GM19193 (cell line): ENCODE data around the gene ARHGEF16.

Experiments used
- POLR2A ChIP-seq: IDR thresholded peaks from 4 replicates; pipeline ENCODE4 v1.6.1; 2011; ENCODE audit not compliant: insufficient read depth, insufficient read length; ENCODE audit errors: extremely low read depth

Gene ARHGEF16

DNA sequence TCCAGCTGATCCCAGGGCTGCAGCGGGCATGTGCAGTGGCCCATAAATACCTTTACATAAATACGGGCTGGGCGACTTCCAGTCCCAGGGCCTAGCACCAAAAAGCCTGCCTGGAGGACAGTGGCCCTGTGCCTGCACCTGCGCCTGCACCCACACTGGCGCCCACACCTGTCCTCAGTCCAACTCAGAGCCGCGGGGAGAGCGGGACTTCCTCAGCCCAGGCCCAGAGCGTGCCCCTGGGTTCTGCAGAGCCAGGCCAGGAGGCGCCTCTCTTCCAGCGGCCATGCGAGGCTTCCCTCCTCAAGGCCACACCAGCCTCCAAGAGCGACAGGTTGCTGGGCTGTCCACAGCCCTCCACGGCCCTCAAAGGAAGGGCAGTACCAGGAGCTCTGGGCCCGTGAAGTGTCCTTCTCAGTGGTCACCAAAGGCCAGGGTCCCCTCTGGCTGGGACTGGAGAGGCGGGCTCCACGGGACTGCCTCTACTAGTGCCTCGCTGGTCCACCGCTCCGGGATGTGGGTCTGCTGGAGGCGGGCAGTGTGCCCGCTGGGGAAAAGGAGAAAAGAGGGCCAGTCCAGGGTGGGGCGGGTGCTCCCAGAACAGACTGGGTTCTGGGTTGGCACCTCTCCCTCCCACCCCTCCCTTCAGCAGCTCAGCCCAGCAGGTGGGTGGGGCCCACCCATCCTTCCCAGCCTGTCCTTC is 35.7 kb downstream of the ARHGEF16 start:
- TF ChIP-seq POLR2A: no peak

DNA sequence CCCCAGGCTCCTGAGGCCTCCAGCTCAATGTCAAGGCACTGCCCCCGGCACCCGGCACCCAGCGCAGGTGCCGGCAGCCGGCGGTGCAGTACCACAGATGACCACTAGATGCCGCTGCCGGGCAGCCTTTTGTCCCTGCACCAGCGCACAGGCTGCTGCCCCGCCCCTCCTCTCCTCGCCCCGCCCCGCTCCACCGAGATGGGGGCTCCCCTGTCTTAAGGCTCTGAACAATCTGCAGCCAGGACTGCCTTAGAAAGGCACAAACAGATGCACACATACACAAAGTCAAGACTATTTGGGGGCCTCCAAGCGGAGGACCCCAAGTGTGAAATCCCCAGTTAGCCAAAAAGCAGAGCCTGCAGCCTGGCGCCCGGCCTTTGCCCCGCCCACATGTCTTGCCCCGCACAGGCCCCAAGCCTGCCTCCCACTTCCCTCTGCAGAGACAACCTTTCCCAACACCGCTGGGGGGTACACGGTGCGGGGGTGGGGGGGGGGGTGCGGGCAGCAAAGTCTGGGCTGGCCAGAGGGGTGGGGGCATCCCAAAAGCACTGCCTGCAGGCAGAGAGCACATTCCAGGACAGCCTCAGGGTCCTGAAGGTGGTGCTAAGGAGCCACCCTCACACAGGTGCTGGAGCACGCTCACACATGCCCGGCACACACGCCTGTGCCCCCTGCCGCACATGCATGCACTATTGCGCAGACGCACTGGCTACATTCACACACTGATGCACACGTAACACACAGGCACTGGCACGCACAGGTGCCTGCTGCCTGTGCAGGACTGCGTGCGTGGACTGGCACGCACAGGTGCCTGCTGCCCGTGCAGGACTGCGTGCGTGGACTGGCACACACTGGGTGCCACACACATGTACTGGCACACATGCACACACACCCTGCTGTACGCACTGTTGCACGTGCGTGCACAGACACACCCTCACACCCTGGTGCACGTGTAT is 37.1 kb downstream of the ARHGEF16 start:
- no peak for TF ChIP-seq POLR2A

DNA sequence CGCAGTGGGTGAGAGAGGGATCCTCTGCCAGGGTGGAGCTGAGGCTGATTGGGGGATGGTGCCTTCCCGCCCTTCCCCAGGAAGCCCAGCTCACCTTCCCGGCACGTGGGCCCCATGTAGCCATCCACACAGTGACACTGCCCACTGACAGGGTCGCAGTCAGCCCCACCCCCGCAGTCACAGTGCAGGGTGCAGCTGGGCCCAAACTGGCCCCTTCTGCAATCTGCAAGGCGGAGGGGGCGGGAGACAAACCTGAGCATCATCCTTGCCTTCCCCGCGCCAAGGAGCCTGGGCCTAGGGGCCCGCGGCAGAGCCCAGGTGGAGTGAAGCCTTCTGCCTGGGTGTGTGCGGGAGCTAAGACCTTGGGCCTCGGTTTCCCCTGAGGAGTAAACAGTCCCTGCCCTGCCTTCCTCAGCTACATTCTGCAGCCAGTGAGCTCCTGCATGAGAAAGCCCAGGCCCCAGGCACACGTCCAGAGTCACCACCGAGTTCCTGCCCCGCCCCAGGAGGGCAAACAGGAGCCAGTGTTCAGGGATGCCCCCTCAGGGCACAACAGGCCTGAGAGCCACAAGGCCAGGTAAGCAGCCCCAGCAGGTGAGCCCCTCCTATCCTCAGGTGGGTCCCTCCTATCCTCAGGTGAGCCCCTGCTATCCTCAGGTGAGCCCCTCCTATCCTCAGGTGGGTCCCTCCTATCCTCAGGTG is 38.2 kb downstream of the ARHGEF16 start:
- no peak for TF ChIP-seq POLR2A

DNA sequence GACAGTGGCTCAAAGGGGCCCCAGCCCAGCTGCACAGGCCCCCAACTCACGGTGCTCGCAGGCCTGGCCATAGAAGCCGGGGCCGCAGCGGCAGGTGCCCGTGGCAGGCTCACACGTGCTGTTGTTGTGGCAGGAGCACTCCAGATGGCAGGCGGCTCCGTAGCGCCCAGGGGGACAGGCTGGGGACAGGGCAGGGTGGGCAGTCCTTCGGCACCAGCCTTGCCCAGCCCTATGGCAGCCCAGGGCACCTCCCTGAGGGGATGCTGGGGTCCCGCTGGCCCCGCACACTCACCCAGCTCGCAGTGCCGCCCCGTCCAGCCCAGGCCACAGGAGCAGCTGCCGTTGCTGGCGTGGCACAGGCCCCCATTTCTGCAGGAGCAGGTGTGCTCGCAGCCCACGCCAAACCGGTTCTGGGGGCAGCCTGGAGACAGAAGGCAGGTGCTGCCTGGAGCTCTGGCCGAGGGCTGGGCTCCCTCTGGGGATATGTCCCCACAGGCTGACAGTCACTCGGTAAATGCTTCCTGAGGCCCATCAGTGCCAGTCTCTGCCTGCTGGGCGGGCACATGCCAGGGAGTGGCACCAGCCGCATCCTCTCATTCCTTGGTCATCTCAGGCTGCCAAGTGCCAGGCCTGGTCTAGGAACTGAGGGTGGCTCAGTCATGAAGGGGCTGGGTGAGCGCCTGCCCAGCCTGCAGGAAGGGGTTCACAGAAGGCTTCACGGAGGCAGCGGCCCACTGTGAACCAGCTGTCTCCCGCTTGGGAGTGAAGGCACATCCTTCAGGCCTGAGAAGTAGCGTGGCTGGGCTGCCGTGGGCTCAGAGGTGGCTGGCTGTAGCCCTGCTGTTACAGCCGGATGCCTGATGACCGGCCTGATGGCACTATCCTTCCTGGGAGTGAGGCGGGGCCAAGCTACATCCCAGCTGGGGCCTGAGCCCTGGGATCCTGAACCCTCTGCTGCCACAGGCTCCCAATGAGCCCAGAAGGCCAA is 40.1 kb downstream of the ARHGEF16 start:
- no peak for TF ChIP-seq POLR2A

DNA sequence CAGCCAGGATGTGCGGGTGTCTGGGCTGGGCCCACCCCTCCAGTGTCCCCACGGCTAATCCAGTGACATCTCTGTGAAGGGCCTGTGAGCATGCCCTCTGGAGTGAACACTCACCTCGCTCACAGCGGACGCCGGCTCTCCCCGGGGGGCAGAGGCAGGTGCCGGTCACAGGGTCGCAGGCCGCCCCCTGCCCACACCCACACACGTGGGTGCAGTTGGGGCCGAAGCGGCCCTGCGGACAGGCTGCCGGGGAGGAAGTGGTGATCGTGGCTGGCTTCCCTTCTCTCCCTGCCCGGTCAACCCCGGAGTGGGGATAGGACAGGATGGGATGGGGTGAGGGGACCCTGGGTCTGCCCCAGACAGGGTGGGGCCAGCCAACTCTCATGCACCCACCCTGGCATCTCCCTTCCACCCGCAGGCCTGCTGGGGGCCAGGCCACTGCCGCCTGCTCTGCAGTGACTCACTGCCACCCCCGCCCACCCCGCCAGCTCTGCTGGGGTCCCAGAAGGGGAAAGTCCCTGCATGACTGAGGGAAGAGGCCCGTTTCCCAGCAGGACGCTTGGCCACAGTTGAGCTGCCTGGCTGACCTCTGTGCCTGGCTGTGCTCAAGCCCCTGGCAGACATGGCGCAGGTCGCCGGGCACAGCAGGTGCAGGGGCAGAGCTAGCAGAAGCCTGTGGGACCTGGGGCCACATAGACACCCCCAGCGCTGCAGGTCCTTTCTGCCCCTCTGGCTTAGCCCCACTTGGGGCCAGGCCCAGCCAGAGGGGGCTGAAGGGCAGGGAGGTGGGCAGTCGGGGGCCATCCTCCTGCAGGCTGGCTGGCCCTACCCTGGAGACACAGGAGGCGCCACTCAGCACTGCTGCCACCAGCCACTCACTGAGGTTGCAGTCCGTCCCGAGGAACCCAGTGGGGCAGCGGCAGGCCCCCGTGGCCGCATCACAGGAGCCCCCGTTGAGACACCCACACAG is 41.6 kb downstream of the ARHGEF16 start:
- no peak for TF ChIP-seq POLR2A

DNA sequence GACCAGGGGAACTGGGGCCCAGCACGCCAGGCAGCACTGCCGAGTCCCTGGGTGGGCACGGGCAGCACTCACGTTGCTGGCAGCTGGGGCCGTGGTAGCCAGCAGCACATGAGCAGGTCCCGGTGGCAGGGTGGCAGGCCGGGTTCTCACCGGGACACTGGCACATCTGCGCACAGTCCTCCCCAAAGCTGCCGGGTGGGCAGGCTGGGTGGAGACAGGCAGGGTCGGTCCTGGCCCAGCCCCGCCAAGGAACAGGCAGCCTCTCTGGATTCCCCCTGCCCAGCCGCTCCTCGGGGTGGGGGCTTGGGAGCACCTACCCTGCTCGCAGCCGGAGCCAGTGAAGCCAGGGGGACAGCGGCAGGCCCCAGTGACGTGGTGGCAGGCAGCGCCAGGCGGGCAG is 42.5 kb downstream of the ARHGEF16 start:
- TF ChIP-seq POLR2A: no peak

DNA sequence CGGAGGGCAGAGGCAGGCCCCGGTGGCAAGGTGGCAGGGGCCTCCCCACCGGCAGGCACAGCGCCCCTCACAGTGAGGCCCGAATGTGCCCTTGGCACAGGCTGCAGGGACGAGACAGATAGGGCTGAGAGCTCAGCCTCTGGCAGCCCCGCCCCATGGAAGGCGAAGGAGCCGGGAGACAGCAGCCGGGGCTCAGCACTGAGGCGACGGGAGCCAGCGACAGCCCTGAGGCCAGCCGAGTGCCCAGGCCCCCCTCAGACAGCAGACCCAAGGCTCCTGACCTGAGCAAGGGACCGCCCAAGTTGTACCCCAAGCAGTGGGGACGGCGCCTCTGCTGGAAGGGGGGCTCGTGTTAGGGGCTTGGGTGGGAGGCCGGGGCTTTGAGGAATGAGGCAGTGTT is 43.1 kb downstream of the ARHGEF16 start:
- no peak for TF ChIP-seq POLR2A

DNA sequence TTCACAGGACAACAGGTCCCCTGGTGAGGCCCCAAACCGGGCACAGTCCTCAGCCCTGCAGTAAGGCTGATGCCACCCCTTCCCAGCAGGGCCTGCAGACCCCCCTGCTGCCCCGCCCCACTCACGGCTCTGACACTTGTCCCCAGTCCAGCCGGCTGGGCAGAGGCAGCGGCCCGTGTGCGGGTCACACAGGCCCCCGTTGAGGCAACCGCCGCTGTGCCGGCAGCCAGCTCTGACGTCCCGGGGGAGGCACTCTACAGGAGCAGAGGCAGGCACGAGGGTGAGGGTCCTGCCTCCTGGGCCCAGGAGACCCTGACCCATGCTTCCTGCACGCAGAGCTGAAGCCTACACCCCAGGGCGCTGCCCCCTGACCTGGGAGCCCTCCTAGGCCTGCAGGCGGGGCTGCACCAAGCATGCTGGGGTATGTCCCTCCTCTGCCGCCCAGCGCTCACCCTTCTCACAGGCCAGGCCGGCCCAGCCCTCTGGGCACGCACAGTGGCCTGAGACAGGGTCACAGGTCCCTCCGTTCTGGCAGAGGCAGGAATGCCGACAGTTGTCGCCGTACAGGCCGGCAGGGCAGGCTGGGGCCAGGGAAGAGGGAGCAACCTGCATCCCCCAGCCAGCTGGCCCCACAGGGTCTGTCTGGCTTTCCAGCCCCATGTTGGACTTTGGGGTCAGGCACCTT is 43.9 kb downstream of the ARHGEF16 start:
- TF ChIP-seq POLR2A: no peak

DNA sequence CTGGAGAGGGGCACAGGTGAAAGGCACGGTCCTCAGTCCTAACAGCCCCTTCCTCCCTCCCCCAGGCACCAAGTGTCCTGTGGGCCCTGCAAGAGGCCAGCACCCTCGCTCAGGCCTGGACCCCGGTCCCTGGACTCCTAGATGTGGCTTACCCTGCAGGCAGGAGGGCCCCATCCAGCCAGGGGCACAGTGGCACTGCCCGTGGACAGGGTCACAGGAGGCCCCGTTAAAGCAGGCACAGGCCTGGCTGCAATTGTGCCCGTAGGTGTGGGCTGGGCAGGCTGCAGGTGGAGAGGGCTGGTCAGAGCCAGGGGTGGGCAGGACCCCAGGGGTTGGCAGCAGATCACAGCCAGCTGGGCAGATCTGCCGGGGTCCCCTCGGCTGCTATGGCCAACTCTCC is 44.5 kb downstream of the ARHGEF16 start:
- no peak for TF ChIP-seq POLR2A

DNA sequence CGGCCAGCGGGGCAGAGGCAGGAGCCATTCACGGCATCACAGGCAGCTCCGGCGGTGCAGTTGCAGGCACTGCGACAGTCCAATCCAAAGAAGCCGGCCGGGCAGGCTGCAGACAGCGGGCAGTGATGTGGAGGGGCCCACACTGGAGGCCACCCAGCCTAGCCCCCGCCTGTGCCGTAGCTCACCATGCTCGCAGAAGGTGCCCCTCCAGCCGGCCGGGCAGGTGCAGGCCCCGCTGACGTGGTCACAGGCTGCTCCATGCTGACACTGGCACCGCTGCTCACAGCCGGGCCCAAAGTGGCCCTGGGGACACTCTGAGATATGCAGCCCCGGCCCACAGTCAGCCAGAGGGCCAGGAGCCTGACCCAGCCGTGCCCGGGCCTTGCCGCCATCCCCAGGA is 45.1 kb downstream of the ARHGEF16 start:
- TF ChIP-seq POLR2A: no peak

DNA sequence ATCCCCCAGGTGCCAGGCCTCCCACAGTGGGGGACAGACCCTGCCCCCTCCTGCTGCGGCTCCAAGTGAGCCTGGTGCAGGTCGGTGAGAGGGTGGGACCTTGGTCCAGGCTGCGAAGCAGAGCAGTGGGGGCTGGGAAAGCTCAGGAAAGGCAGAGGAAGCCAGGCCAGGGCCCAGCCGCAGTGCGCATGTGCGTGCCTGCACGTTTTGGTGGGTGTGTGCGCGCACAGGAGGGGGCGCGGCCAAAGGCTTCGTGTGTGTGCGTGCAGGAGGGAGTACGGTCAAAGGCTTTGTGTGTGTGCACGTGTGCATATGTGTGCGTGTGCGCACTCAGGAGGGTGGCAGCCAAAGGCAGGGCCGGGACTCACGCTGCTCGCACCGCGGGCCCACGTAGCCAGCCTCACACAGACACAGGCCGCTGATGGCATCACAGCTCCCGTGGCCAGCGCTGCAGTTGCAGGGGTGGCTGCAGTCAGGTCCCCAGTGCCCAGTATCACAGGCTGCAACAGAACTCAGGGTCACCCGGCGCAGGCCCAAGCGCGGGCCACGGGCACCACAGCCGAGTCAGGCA is 45.9 kb downstream of the ARHGEF16 start:
- TF ChIP-seq POLR2A: no peak

DNA sequence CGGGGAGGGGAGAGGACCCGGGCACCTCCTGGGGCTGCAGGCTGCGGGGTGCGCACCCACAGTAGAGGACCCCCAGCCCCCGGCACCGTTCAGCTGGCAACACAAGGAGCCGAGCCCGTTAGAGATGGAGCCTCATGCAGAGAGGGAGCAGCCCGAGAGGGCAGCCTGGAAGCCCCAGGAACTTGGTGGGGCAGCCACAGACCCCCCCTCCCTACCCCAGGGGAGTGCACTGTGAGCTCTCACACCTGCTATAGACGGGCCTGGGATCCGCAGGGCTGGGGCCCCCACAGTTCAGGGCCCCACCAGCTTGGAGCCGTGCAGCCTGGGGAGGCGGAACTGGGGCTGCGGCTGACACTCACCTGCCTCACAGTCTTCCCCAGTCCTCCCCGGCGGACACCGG is 47.0 kb downstream of the ARHGEF16 start:
- no peak for TF ChIP-seq POLR2A
